SK-N-SH (cell line): ENCODE results near the gene CHIC1.
"Not testable (repeated sequence)": the region's sequence is repeated elsewhere in the genome, so short reads cannot be mapped to it uniquely, and the experiment has no call there.

Experiments used
- CTCF ChIP-seq: fragments of 200-600 bp; sonication (generic); IDR thresholded peaks from 2 replicates; pipeline ENCODE4 v1.6.1; 2017; ENCODE audit warnings: antibody characterized with exemption, mild to moderate bottlenecking, moderate library complexity
- YY1 ChIP-seq: IDR thresholded peaks from 2 replicates; pipeline ENCODE4 v1.4.0; 2012; ENCODE audit warnings: low read depth, mild to moderate bottlenecking

DNA sequence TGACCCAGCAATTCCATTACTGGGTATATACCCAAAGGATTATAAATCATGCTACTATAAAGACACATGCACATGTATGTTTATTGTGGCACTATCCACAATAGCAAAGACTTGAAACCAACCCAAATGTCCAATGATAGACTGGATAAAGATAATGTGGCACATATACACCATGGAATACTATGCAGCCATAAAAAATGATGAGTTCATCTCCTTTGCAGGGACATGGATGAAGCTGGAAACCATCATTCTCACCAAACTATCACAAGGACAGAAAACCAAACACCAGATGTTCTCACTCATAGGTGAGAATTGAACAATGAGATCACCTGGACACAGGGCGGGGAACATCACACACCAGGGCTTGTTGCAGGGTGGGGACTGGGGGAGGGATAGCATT lies 144.0 kb downstream of the CHIC1 start:
- TF ChIP-seq YY1, CTCF: not testable (repeated sequence)
